ENCODE data around the gene WLS.

The WLS gene

GRCh38 chr1:68229650-68230483 lies 2.5 kb downstream of the WLS start:
- FAIRE-seq (no peak), DNase-seq (ENCODE audit: extremely low spot score, insufficient read length, low read depth) (no peak)

- DNase-seq (ENCODE audit: extremely low spot score, insufficient read length, low read depth) (no peak), FAIRE-seq (no peak)
Observed at GRCh38 chr1:68228851-68229250, 3.5 kb downstream of the WLS start.

GRCh38 chr1:68227598-68227997 lies 4.7 kb downstream of the WLS start:
- no peak for FAIRE-seq
- DNase-seq (ENCODE audit: extremely low spot score, insufficient read length, low read depth): no peak

- DNase-seq (ENCODE audit: extremely low spot score, insufficient read length, low read depth) (no peak), FAIRE-seq (no peak)
Observed at GRCh38 chr1:68225781-68226180, 6.5 kb downstream of the WLS start.

GRCh38 chr1:68223687-68224086 lies 8.6 kb downstream of the WLS start:
- FAIRE-seq (no peak), DNase-seq (ENCODE audit: extremely low spot score, insufficient read length, low read depth) (no peak)

- FAIRE-seq (no peak), DNase-seq (ENCODE audit: extremely low spot score, insufficient read length, low read depth) (no peak)
Observed at GRCh38 chr1:68221980-68222373, 10.3 kb downstream of the WLS start.

GRCh38 chr1:68221001-68221979 lies 11.0 kb downstream of the WLS start:
- DNase-seq (ENCODE audit: extremely low spot score, insufficient read length, low read depth) (no peak), FAIRE-seq (peak; percentile 39)

GRCh38 chr1:68220420-68220819 lies 11.9 kb downstream of the WLS start:
- FAIRE-seq (no peak), DNase-seq (ENCODE audit: extremely low spot score, insufficient read length, low read depth) (no peak)

GRCh38 chr1:68218490-68218889 lies 13.8 kb downstream of the WLS start:
- FAIRE-seq: no peak
- DNase-seq (ENCODE audit: extremely low spot score, insufficient read length, low read depth): no peak

- DNase-seq (ENCODE audit: extremely low spot score, insufficient read length, low read depth) (no peak), FAIRE-seq (no peak)
Observed at GRCh38 chr1:68217618-68218017, 14.7 kb downstream of the WLS start.

- FAIRE-seq: no peak
- no peak for DNase-seq (ENCODE audit: extremely low spot score, insufficient read length, low read depth)
Observed at GRCh38 chr1:68217060-68217554, 15.2 kb downstream of the WLS start.

GRCh38 chr1:68216089-68216772 lies 16.1 kb downstream of the WLS start:
- FAIRE-seq: no peak
- DNase-seq (ENCODE audit: extremely low spot score, insufficient read length, low read depth): no peak

- DNase-seq (ENCODE audit: extremely low spot score, insufficient read length, low read depth) (no peak), FAIRE-seq (no peak)
Observed at GRCh38 chr1:68213843-68214242, 18.5 kb downstream of the WLS start.

GRCh38 chr1:68211761-68212380 lies 20.5 kb downstream of the WLS start:
- FAIRE-seq (no peak), DNase-seq (ENCODE audit: extremely low spot score, insufficient read length, low read depth) (no peak)

GRCh38 chr1:68210829-68211228 lies 21.5 kb downstream of the WLS start:
- DNase-seq (ENCODE audit: extremely low spot score, insufficient read length, low read depth): no peak
- FAIRE-seq: no peak

- FAIRE-seq: no peak
- DNase-seq (ENCODE audit: extremely low spot score, insufficient read length, low read depth): no peak
Observed at GRCh38 chr1:68210027-68210426, 22.3 kb downstream of the WLS start.

GRCh38 chr1:68206848-68207689 lies 25.3 kb downstream of the WLS start:
- FAIRE-seq (no peak), DNase-seq (ENCODE audit: extremely low spot score, insufficient read length, low read depth) (no peak)

GRCh38 chr1:68205794-68206358 lies 26.4 kb downstream of the WLS start:
- no peak for FAIRE-seq

More at GRCh38 chr1:68205794-68206358, 26.4 kb downstream of the WLS start:
- no peak for DNase-seq (ENCODE audit: extremely low spot score, insufficient read length, low read depth)

Data from GM18507 (cell line).